Esophagus squamous epithelium (tissue), 5 donors: ENCODE data around the gene HSD3B2. TPM values are rescaled to one million over a fixed set of nuclear protein-coding genes. Genes with fewer than 3 reads are reported as not detected.
"Not testable (repeated sequence)": the region's sequence is repeated elsewhere in the genome, so short reads cannot be mapped to it uniquely, and the experiment has no call there.

Source experiments
- DNase-seq: peaks from one replicate; lab custom pipeline; 2025; lab: John Stamatoyannopoulos, UW
- H3K27ac ChIP-seq, 4 donors: fragments of 200-600 bp; sonication (generic); one replicate each; pipeline ENCODE4 v1.5.1; 2016 to 2019; ENCODE audit warnings: mild to moderate bottlenecking in 1 of 4
- H3K27me3 ChIP-seq, 4 donors: fragments of 200-600 bp; sonication (generic); 1 replicate in 3 of 4; 2 replicates in 1 of 4; pipeline versions ENCODE4 v1.5.1 to v1.6.0; 2017 to 2021; ENCODE audit warnings: antibody characterized with exemption in 1 of 4
- H3K36me3 ChIP-seq, 3 donors: fragments of 200-600 bp; sonication (generic); one replicate each; pipeline ENCODE4 v1.5.1; 2016 to 2019
- H3K4me1 ChIP-seq, 3 donors: fragments of 200-600 bp; sonication (generic); one replicate each; pipeline ENCODE4 v1.5.1; 2017 to 2019
- H3K4me3 ChIP-seq, 4 donors: fragments of 200-600 bp; sonication (generic); 1 replicate in 3 of 4; 2 replicates in 1 of 4; pipeline ENCODE4 v1.5.1; 2016 to 2019; ENCODE audit warnings: mild to moderate bottlenecking in 2 of 4, moderate library complexity in 1 of 4
- H3K9me3 ChIP-seq, 3 donors: fragments of 200-600 bp; sonication (generic); one replicate each; pipeline ENCODE4 v1.5.1; 2016 to 2019
- POLR2A ChIP-seq, 4 donors: fragments of 450-650 bp; IDR thresholded peaks; one replicate each; pipeline ENCODE4 v1.6.1; 2017; ENCODE audit warnings: antibody characterized with exemption in 4 of 4, mild to moderate bottlenecking in 4 of 4, moderate library complexity in 3 of 4
- WGBS, 2 donors: methylation state at CpG; one replicate each; pipeline ENCODE4 v1.1.5; 2018; 5-methylcytosine and 5-hydroxymethylcytosine counted together
- intact Hi-C: fragments of 100-400 bp; cut with DNase I; formaldehyde crosslinking; loops from one replicate; pipeline ENCODE4 v1.15.0; 2022
- total RNA-seq, 4 donors: library from RNA; depleted of rRNA; stranded (reverse); fragments of >200 nt; gene quantifications; one replicate each; pipeline ENCODE4 v1.1.0, GENCODE V29; 2016
- TF ChIP-seq, protein P1 (sequence below), 6 experiments: fragments of 450-650 bp in 4 of 6; fragments of 200-600 bp in 2 of 6; sonication (generic) in 2 of 6; IDR thresholded peaks; one replicate each; pipeline ENCODE4 v1.5.1; 2016 to 2019; ENCODE audit warnings: antibody characterized with exemption in 6 of 6, mild to moderate bottlenecking in 4 of 6, moderate library complexity in 4 of 6
- donor health status: DM: yes; HTN: yes; CAD: no.

HSD3B2 gene
- total RNA-seq, 4 donors from 2014 or later = not detected

DNA sequence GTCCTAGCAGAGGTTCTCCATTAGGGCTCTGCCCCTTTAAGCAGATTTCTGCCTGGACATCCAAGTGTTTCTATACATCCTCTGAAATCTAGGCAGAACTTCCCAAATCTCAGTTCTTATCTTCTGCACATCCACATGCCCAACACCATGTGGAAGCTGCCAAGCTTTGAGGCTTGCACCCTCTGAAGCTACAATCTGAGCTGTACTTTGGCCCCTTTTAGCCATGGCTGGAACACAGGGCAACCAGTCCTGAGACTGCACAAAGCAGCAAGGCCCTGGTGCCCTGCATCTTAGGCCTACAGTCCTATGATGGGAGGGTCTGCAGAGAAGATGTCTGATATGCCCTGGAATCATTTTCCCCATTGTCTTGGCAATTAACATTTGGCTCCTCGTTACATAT, 38.4 kb upstream of the HSD3B2 start:
- Histone ChIP-seq H3K9me3 (no peaks in the 10 kb centered on the region), H3K27me3 (no peaks in the 10 kb centered on the region), H3K4me1 (peaks cover 0 to 4% (median 0%) of the 10 kb centered on the region in 3 donors), H3K4me3 (no peak overlapping the region), H3K36me3 (no peaks in the 10 kb centered on the region), H3K27ac (no peak overlapping the region)
- WGBS, 2 donors = 63 to 100% methylated on average over 1 of the region's 1 CpG
- DNase-seq = no peak
- TF ChIP-seq, protein P1, sequence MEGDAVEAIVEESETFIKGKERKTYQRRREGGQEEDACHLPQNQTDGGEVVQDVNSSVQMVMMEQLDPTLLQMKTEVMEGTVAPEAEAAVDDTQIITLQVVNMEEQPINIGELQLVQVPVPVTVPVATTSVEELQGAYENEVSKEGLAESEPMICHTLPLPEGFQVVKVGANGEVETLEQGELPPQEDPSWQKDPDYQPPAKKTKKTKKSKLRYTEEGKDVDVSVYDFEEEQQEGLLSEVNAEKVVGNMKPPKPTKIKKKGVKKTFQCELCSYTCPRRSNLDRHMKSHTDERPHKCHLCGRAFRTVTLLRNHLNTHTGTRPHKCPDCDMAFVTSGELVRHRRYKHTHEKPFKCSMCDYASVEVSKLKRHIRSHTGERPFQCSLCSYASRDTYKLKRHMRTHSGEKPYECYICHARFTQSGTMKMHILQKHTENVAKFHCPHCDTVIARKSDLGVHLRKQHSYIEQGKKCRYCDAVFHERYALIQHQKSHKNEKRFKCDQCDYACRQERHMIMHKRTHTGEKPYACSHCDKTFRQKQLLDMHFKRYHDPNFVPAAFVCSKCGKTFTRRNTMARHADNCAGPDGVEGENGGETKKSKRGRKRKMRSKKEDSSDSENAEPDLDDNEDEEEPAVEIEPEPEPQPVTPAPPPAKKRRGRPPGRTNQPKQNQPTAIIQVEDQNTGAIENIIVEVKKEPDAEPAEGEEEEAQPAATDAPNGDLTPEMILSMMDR (IDR thresholded peaks at IDR 0.05) = no peak
- no peak for TF ChIP-seq POLR2A (IDR thresholded peaks at IDR 0.05)
- intact Hi-C loops = no loop called here

DNA sequence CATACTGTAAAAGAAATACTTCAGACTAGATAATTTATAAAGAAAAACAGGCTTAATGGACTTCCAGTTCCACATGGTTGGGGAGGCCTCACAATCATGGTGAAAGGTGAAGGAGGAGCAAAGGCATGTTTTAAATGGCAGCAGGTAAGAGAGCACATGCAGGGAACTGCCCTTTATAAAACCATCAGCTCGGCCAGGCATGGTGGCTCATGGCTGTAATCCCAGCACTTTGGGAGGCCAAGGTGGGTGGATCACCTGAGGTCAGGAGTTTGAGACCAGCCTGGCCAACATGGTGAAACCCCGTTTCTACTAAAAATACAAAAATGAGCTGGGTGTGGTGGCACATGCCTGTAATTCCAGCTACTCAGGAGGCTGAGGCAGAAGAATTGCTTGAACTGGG, 37.4 kb upstream of the HSD3B2 start:
- H3K4me1 ChIP-seq, H3K9me3 ChIP-seq, DNase-seq, intact Hi-C loops, H3K27ac ChIP-seq, H3K27me3 ChIP-seq, H3K36me3 ChIP-seq, H3K4me3 ChIP-seq: not testable (repeated sequence)
- 67 to 70% methylated on average over 2 of the region's 2 CpGs for WGBS, 2 donors

DNA sequence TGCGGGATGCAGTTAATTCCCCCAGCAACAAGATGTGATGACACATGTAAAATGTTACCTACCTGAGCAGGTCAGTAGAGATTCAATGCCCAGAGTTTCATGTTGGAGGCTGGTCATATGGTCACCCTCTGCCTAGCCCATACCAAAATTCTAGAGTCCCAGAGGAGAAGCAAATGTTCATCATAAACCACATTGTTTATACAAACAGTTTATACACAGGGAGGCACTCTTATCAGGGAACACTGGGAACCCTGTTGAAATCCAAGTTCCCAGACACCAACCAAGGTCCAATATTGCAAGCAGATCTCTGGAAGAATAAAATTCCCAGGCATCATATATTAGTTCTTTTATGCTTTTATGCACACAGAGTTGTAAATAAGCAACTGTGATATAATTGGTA, 35.8 kb upstream of the HSD3B2 start:
- TF ChIP-seq POLR2A (IDR thresholded peaks at IDR 0.05) = no peak
- TF ChIP-seq, protein P1 (IDR thresholded peaks at IDR 0.05) = no peak
- intact Hi-C loops = no loop called here
- no peaks in the 10 kb centered on the region for H3K27me3 ChIP-seq
- H3K9me3 ChIP-seq = no peaks in the 10 kb centered on the region
- DNase-seq = no peak
- H3K4me1 ChIP-seq = no peaks in the 10 kb centered on the region
- 82 to 100% methylated on average over 1 of the region's 1 CpG for WGBS, 2 donors
- H3K36me3 ChIP-seq = no peaks in the 10 kb centered on the region
- no peak overlapping the region for H3K27ac ChIP-seq
- no peak overlapping the region for H3K4me3 ChIP-seq

DNA sequence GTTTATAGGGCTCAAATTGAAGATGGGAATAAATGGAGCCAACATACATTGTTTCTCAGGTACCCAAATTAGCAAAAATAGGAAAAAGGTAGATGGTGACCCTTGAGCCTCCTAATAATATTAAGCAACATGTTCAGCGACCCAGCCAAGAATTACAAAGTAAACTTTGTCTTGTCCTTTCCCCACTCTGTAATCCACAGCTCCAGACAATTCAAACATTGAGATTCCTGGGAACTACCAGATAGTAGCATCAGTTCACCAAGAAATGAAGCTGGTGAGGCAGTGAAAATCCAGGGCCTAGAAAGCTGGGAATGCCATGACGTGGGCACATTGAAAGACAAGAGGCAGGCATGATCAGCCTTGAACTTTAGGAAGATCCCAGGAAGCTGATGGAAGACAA, 34.6 kb upstream of the HSD3B2 start:
- Histone ChIP-seq H3K9me3 (no peaks in the 10 kb centered on the region), H3K27ac (no peak overlapping the region), H3K36me3 (no peaks in the 10 kb centered on the region), H3K4me3 (no peak overlapping the region), H3K27me3 (no peaks in the 10 kb centered on the region), H3K4me1 (no peaks in the 10 kb centered on the region)
- WGBS, 2 donors = 75 to 81% methylated on average over 2 of the region's 2 CpGs
- no peak for DNase-seq
- TF ChIP-seq POLR2A (IDR thresholded peaks at IDR 0.05) = no peak
- TF ChIP-seq, protein P1 (IDR thresholded peaks at IDR 0.05) = no peak
- intact Hi-C loops = no loop called here

DNA sequence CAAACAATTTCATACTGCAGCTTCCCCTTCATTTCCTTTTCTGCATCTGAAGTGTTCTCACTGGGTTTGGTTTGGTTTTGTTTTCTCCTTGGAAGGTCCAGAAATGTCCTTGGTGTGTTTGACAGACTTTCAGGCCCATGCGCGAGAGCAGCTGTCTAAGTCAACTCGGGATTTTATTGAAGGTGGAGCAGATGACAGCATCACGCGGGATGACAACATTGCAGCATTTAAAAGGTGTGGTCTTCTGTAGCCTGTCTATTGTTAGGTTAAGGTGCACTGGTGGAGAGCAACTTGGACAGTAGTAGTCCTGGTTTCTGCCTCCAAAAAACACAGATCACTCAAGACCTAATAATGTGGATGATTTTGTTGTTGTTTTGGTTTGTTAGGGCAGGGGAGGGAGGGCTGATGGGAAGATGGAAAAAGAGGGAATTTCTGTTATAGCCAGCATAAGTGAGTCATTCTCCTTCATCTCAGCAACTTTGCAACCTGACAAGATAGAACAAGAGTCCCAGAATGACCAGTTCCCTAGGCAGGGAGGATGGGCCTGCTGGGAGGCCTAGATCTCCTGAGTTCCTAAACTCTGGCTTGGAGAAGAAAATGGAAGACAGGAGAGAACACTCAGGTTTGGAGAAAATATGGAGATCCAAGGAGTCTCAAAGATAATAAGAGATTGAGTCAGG, 33.8 kb upstream of the HSD3B2 start:
- no peaks in the 10 kb centered on the region for H3K4me1 ChIP-seq
- no peak for TF ChIP-seq POLR2A (IDR thresholded peaks at IDR 0.05)
- TF ChIP-seq, protein P1 (IDR thresholded peaks at IDR 0.05) = no peak
- no peaks in the 10 kb centered on the region for H3K9me3 ChIP-seq
- no peak for DNase-seq
- no peaks in the 10 kb centered on the region for H3K27me3 ChIP-seq
- no peaks in the 10 kb centered on the region for H3K36me3 ChIP-seq
- H3K4me3 ChIP-seq = no peak overlapping the region
- 85 to 89% methylated on average over 5 of the region's 5 CpGs for WGBS, 2 donors
- H3K27ac ChIP-seq = no peak overlapping the region
- intact Hi-C loops = no loop called here

DNA sequence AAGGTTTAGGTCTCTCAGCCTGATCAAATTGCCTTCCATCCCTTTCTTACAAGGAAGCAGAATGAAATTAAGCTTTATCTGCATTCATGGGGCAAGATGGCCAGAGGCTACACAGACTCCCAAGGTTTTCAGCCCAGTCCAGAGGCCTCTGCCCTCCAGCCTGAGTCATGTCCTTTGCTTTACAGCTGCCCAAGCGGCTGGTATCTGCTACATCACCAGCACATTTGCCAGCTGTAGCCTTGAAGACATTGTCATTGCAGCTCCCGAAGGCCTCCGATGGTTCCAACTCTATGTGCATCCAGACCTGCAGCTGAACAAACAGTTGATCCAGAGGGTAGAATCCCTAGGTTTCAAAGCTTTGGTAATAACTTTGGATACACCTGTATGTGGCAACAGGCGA, 30.4 kb upstream of the HSD3B2 start:
- TF ChIP-seq POLR2A (IDR thresholded peaks at IDR 0.05) = no peak
- TF ChIP-seq, protein P1 (IDR thresholded peaks at IDR 0.05) = no peak
- Histone ChIP-seq H3K4me1 (no peaks in the 10 kb centered on the region), H3K36me3 (no peaks in the 10 kb centered on the region), H3K27ac (no peak overlapping the region), H3K27me3 (no peaks in the 10 kb centered on the region), H3K9me3 (no peaks in the 10 kb centered on the region), H3K4me3 (no peak overlapping the region)
- no peak for DNase-seq
- intact Hi-C loops = no loop called here
- 67 to 92% methylated on average over 1 to 4 of the region's 4 CpGs for WGBS, 2 donors
